Keratinocyte (primary cell): ENCODE results near the gene MACROH2A1.

Experiments
- EZH2 ChIP-seq: IDR thresholded peaks from one replicate; pipeline ENCODE4 v1.6.1; 2012; ENCODE audit warnings: inconsistent platforms, mild to moderate bottlenecking, low read length, moderate library complexity
- TF ChIP-seq, protein P1 (sequence below), 3 experiments: IDR thresholded peaks in 1 of 3; conservative IDR thresholded peaks in 1 of 3; optimal IDR thresholded peaks in 1 of 3; 2 replicates in 2 of 3; 3 replicates in 1 of 3; pipeline versions ENCODE3 to v1.5.1; 2011; ENCODE audit warnings: low read length in 3 of 3, mild to moderate bottlenecking in 3 of 3, moderate library complexity in 2 of 3, control low read depth in 1 of 3, inconsistent platforms in 1 of 3; ENCODE audit not compliant: insufficient read depth in 2 of 3; ENCODE audit errors: extremely low read depth in 1 of 3

DNA sequence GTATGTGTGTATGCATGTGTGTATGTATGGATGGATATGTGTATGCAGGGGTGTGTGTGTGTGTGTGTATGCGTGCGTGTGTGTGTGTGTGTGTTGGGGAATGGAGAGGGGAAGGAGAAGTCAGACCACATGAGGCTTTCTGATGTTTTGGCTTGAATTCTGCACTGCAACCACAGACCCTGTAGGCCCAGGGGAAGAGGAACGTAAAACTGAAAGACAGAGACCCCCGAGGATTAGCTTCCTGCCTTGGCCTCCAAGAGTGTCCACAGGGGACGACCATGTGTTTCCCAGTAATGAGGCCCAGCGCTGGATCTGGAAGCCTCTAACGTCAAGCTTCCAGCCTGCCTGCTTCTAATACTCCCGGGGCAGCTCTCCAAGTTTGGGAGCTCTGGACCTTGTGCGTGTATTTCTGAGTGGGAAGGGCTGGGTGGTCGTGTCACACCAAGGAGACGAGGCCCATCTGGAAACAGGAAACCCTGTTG, 42.4 kb upstream of the MACROH2A1 start:
- no peak for TF ChIP-seq EZH2
- TF ChIP-seq, protein P1, sequence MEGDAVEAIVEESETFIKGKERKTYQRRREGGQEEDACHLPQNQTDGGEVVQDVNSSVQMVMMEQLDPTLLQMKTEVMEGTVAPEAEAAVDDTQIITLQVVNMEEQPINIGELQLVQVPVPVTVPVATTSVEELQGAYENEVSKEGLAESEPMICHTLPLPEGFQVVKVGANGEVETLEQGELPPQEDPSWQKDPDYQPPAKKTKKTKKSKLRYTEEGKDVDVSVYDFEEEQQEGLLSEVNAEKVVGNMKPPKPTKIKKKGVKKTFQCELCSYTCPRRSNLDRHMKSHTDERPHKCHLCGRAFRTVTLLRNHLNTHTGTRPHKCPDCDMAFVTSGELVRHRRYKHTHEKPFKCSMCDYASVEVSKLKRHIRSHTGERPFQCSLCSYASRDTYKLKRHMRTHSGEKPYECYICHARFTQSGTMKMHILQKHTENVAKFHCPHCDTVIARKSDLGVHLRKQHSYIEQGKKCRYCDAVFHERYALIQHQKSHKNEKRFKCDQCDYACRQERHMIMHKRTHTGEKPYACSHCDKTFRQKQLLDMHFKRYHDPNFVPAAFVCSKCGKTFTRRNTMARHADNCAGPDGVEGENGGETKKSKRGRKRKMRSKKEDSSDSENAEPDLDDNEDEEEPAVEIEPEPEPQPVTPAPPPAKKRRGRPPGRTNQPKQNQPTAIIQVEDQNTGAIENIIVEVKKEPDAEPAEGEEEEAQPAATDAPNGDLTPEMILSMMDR (optimal IDR thresholded peaks at IDR 0.05 in 1 of 3, IDR thresholded peaks at IDR 0.05 in 1 of 3, conservative IDR thresholded peaks at IDR 0.05 in 1 of 3; ENCODE audit: extremely low read depth in 1 of 3, insufficient read depth in 2 of 3, low read length in 3 of 3): no peak
